Stimulated activated CD4-positive, alpha-beta T cell treated with anti-CD3 and anti-CD28 coated beads, Interleukin-1b, Interleukin-23, amount 100 ng/mL, for 48 hours (primary cell): ENCODE data around the gene MBLAC2.

Source experiments
- DNase-seq: peaks from one replicate; pipeline ENCODE4 v3.0.0-alpha.2; 2020

MBLAC2 gene

GRCh38 chr5:90474235-90475107, at the start of gene MBLAC2, which contains the start of gene POLR3G:
Gene MBLAC2, minus strand, starts transcription at chr5:90474771. Its CDS starts 479 bp downstream, at chr5:90474292.
Gene POLR3G, plus strand, starts transcription at chr5:90474864. Its CDS starts 10,704 bp downstream, at chr5:90485568.
- peak; percentile 94 for DNase-seq

- DNase-seq, result no peak
Observed at GRCh38 chr5:90519081-90519480, 44.5 kb upstream of the MBLAC2 start.

GRCh38 chr5:90518661-90519060, 44.1 kb upstream of the MBLAC2 start:
- no peak for DNase-seq

GRCh38 chr5:90514520-90514919, 39.9 kb upstream of the MBLAC2 start:
- no peak for DNase-seq

- DNase-seq, result no peak
Observed at GRCh38 chr5:90510438-90510837, 35.9 kb upstream of the MBLAC2 start.

- DNase-seq, result no peak
Observed at GRCh38 chr5:90506221-90506620, 31.6 kb upstream of the MBLAC2 start.

- no peak for DNase-seq
Observed at GRCh38 chr5:90504743-90505142, 30.2 kb upstream of the MBLAC2 start.

GRCh38 chr5:90503596-90503995, 29.0 kb upstream of the MBLAC2 start:
- DNase-seq, result no peak

- no peak for DNase-seq
Observed at GRCh38 chr5:90495146-90495545, 20.6 kb upstream of the MBLAC2 start.

GRCh38 chr5:90494043-90494442, 19.5 kb upstream of the MBLAC2 start:
- no peak for DNase-seq

- DNase-seq, result no peak
Observed at GRCh38 chr5:90488791-90489190, 14.2 kb upstream of the MBLAC2 start.

GRCh38 chr5:90484540-90484939, 10.0 kb upstream of the MBLAC2 start:
- DNase-seq, result no peak

- no peak for DNase-seq
Observed at GRCh38 chr5:90483206-90483605, 8.6 kb upstream of the MBLAC2 start.

GRCh38 chr5:90480699-90481098, 6.1 kb upstream of the MBLAC2 start:
- DNase-seq, result no peak

GRCh38 chr5:90479611-90480385, 5.2 kb upstream of the MBLAC2 start:
- no peak for DNase-seq

- DNase-seq, result no peak
Observed at GRCh38 chr5:90477621-90478215, 3.1 kb upstream of the MBLAC2 start.

- no peak for DNase-seq
Observed at GRCh38 chr5:90477073-90477472, 2.5 kb upstream of the MBLAC2 start.

- no peak for DNase-seq
Observed at GRCh38 chr5:90476391-90476790, 1.8 kb upstream of the MBLAC2 start.

GRCh38 chr5:90475436-90475980, 937 bp upstream of the MBLAC2 start:
- no peak for DNase-seq

- DNase-seq, result peak; percentile 18
Observed at GRCh38 chr5:90473396-90474234, 956 bp downstream of the MBLAC2 start.

GRCh38 chr5:90472783-90473395, 1.7 kb downstream of the MBLAC2 start:
- no peak for DNase-seq

GRCh38 chr5:90461288-90461687, 13.3 kb downstream of the MBLAC2 start:
- DNase-seq, result no peak
